A673 (cell line): ENCODE data around the gene OTC. TPM values are rescaled to one million over a fixed set of nuclear protein-coding genes. Genes with fewer than 3 reads are reported as not detected.

Experiments used
- BruUV-seq: library from RNA; stranded (reverse); fragments of 400-500 nt; replicated peaks from 2 replicates; lab custom pipeline; 2021; lab: Mats Ljungman, UMichigan
- CTCF ChIA-PET: fragments of 300-600 bp; sonication (Branson Sonifier 250); formaldehyde crosslinking; loops from one replicate; lab custom pipeline; 2022; ENCODE audit warnings: antibody characterized with exemption; lab: Charles Lee
- POLR2A ChIA-PET: fragments of 300-600 bp; sonication (Branson Sonifier 250); formaldehyde crosslinking; loops from one replicate; lab custom pipeline; 2022; ENCODE audit warnings: antibody characterized with exemption; ENCODE audit not compliant: low non-redundant PET; lab: Charles Lee
- DNase-seq: peaks from one replicate; pipeline ENCODE4 v3.0.0-alpha.2; 2015; ENCODE audit warnings: low spot score
- H3K27ac ChIP-seq: fragments of 200-600 bp; sonication (generic); 2 replicates; pipeline ENCODE4 v1.5.1; 2016; ENCODE audit warnings: mixed run types, low read depth, mild to moderate bottlenecking, mixed read lengths, antibody characterized with exemption, low read length; ENCODE audit not compliant: poor library complexity, severe bottlenecking
- H3K27me3 ChIP-seq: fragments of 200-600 bp; sonication (generic); replicated peaks from 2 replicates; pipeline ENCODE4 v1.6.1; 2017; ENCODE audit warnings: mixed run types, low read depth, mild to moderate bottlenecking, mixed read lengths, antibody characterized with exemption, low read length; ENCODE audit not compliant: insufficient read depth, poor library complexity
- H3K36me3 ChIP-seq: fragments of 200-600 bp; sonication (generic); 2 replicates; pipeline ENCODE4 v1.6.1; 2016; ENCODE audit warnings: mixed run types, mild to moderate bottlenecking, mixed read lengths, antibody characterized with exemption, low read length; ENCODE audit not compliant: insufficient read depth, poor library complexity, severe bottlenecking
- H3K4me1 ChIP-seq: fragments of 200-600 bp; sonication (generic); 2 replicates; pipeline ENCODE4 v1.6.1; 2017; ENCODE audit warnings: mixed run types, mild to moderate bottlenecking, mixed read lengths, antibody characterized with exemption, low read length; ENCODE audit not compliant: insufficient read depth, poor library complexity, severe bottlenecking
- H3K4me3 ChIP-seq: fragments of 200-600 bp; sonication (generic); 2 replicates; pipeline ENCODE4 v1.5.1; 2016; ENCODE audit warnings: low read depth, mixed run types, mild to moderate bottlenecking, mixed read lengths, low read length; ENCODE audit not compliant: poor library complexity, severe bottlenecking
- H3K9me3 ChIP-seq: fragments of 200-600 bp; sonication (generic); 2 replicates; pipeline ENCODE4 v1.6.1; 2016; ENCODE audit warnings: mixed run types, low read depth, mild to moderate bottlenecking, mixed read lengths, antibody characterized with exemption, low read length; ENCODE audit not compliant: poor library complexity, severe bottlenecking
- EZH2 ChIP-seq: fragments of 200-600 bp; sonication (generic); IDR thresholded peaks from 2 replicates; pipeline ENCODE4 v1.6.1; 2017; ENCODE audit warnings: borderline replicate concordance, low read depth, mild to moderate bottlenecking, mixed read lengths, antibody characterized with exemption, low read length; ENCODE audit not compliant: poor library complexity, severe bottlenecking
- intact Hi-C: fragments of 100-400 bp; cut with micrococcal nuclease; formaldehyde crosslinking; loops from one replicate; pipeline ENCODE4 v1.10.0; 2022; ENCODE audit not compliant: unreplicated experiment
- total RNA-seq: library from RNA; stranded (reverse); gene quantifications from 2 replicates; pipeline ENCODE4 v1.2.3, GENCODE V29; 2021
- TF ChIP-seq, protein P1 (sequence below): fragments of 300-800, 200-600 bp; sonication (generic); conservative IDR thresholded peaks from 2 replicates; pipeline ENCODE4 v1.5.1; 2017; ENCODE audit warnings: low read depth, mild to moderate bottlenecking, antibody characterized with exemption, low read length, moderate library complexity, mixed read lengths

Gene OTC
- total RNA-seq, 1 experiment from 2014 or later, result not detected

DNA sequence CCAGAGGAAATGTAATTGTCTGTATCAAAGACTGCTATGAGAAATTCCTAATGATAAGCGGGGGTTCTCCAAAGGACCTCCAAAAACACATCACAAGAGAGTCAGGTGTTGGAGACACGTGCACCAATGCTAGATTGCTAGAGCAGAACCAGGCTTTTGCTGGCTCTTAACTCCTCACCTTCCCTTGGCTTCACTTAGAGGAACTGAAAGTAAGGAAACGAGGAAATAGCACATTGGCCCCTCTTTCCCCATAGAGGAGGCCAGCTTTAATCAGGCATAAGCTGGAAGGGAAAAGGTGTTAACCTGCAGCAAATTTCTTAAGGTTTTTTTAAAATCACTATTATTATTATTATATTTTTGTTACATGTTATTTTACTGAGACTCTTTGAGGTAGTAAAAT, 13.6 kb downstream of the OTC start:
- H3K36me3 ChIP-seq, result no peaks in the 10 kb centered on the region
- DNase-seq, result no peak
- BruUV-seq, result no TSS peak
- TF ChIP-seq, protein P1, sequence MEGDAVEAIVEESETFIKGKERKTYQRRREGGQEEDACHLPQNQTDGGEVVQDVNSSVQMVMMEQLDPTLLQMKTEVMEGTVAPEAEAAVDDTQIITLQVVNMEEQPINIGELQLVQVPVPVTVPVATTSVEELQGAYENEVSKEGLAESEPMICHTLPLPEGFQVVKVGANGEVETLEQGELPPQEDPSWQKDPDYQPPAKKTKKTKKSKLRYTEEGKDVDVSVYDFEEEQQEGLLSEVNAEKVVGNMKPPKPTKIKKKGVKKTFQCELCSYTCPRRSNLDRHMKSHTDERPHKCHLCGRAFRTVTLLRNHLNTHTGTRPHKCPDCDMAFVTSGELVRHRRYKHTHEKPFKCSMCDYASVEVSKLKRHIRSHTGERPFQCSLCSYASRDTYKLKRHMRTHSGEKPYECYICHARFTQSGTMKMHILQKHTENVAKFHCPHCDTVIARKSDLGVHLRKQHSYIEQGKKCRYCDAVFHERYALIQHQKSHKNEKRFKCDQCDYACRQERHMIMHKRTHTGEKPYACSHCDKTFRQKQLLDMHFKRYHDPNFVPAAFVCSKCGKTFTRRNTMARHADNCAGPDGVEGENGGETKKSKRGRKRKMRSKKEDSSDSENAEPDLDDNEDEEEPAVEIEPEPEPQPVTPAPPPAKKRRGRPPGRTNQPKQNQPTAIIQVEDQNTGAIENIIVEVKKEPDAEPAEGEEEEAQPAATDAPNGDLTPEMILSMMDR, result no peak
- TF ChIP-seq EZH2, result no peak
- ChIA-PET POLR2A (no interaction called here), CTCF (no interaction called here)
- H3K9me3 ChIP-seq, result no peaks in the 10 kb centered on the region
- intact Hi-C loops, result no loop called here
- H3K27ac ChIP-seq, result no peak overlapping the region
- no peak overlapping the region for H3K4me3 ChIP-seq
- peaks cover 3% of the 10 kb centered on the region for H3K27me3 ChIP-seq
- H3K4me1 ChIP-seq, result no peaks in the 10 kb centered on the region

DNA sequence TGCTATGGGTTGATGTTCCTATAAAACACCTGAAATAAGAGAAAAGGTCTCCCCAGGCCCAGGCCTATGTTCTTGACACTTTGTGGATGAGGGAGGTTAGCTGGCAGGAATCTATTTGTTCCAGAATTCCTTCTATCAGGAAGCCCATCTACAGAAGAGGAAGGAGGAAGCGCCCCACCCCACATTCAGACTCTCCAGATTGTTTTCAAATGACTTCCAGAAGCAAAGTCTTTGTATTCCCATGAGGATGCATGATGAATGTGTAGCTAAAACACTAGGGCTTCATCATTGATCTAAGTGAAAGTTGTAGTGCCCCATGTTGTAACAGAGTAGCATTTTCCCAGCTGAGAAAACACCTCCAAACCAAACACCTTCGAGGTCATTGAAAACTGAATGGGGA, 16.4 kb downstream of the OTC start:
- ChIA-PET CTCF (no interaction called here), POLR2A (no interaction called here)
- TF ChIP-seq, protein P1, result no peak
- no peaks in the 10 kb centered on the region for H3K36me3 ChIP-seq
- no TSS peak for BruUV-seq
- H3K4me3 ChIP-seq, result no peak overlapping the region
- H3K27me3 ChIP-seq, result peaks cover 7% of the 10 kb centered on the region
- no peak for DNase-seq
- H3K4me1 ChIP-seq, result no peaks in the 10 kb centered on the region
- no peak overlapping the region for H3K27ac ChIP-seq
- no peaks in the 10 kb centered on the region for H3K9me3 ChIP-seq
- intact Hi-C loops, result no loop called here

DNA sequence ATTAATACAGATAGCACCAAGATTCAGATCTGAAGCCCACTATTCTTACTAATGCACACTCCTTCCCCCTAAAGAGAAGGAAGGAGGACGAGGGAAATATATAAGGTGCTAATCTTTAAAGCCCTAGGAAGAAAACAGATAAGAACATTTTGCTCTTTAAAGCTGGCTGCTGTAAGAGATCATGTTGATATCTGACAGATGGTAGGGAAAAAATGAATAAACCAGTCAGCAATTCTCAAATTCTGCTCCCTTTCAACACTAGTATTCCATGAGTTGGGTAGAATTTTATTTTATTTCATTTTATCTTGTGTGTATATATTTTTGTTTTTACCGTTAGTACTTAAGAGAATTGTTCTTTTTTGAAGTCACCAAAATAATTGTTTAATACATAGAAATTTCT, 19.2 kb downstream of the OTC start:
- Histone ChIP-seq H3K4me1 (no peaks in the 10 kb centered on the region), H3K4me3 (no peak overlapping the region), H3K36me3 (no peaks in the 10 kb centered on the region), H3K9me3 (no peaks in the 10 kb centered on the region), H3K27me3 (peaks cover 7% of the 10 kb centered on the region), H3K27ac (no peak overlapping the region)
- ChIA-PET CTCF (no interaction called here), POLR2A (no interaction called here)
- intact Hi-C loops, result loop anchor here (10.0 kb wide), 1 partner anchor 283 kb away; no protein-coding TSS in a partner anchor
- TF ChIP-seq, protein P1, result no peak
- TF ChIP-seq EZH2, result no peak
- BruUV-seq, result no TSS peak
- DNase-seq, result no peak
